Glomerular endothelial cell (primary cell): ENCODE data around the gene SAAL1. TPM values are rescaled to one million over a fixed set of nuclear protein-coding genes. Genes with fewer than 3 reads are reported as not detected.
"Not testable (repeated sequence)": the region's sequence is repeated elsewhere in the genome, so short reads cannot be mapped to it uniquely, and the experiment has no call there.

ENCODE experiments used
- DNase-seq: peaks from one replicate; pipeline ENCODE4 v3.0.0-alpha.2; 2011; ENCODE audit warnings: low read depth, low spot score; ENCODE audit errors: extremely low read depth
- total RNA-seq: library from RNA; depleted of rRNA; stranded (reverse); fragments of >200 nt; gene quantifications from 2 replicates; pipeline ENCODE4 v1.2.3, GENCODE V29; 2015

The SAAL1 gene, protein sequence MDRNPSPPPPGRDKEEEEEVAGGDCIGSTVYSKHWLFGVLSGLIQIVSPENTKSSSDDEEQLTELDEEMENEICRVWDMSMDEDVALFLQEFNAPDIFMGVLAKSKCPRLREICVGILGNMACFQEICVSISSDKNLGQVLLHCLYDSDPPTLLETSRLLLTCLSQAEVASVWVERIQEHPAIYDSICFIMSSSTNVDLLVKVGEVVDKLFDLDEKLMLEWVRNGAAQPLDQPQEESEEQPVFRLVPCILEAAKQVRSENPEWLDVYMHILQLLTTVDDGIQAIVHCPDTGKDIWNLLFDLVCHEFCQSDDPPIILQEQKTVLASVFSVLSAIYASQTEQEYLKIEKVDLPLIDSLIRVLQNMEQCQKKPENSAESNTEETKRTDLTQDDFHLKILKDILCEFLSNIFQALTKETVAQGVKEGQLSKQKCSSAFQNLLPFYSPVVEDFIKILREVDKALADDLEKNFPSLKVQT
- 15.8 and 19.9 TPM in 2 replicates for total RNA-seq

- no peak for DNase-seq
Measured at GRCh38 chr11:18105802-18106574, at the start of gene SAAL1. TSS of gene SAAL1 (minus strand) at chr11:18106082. CDS start at chr11:18106041, 41 bp downstream.

DNA sequence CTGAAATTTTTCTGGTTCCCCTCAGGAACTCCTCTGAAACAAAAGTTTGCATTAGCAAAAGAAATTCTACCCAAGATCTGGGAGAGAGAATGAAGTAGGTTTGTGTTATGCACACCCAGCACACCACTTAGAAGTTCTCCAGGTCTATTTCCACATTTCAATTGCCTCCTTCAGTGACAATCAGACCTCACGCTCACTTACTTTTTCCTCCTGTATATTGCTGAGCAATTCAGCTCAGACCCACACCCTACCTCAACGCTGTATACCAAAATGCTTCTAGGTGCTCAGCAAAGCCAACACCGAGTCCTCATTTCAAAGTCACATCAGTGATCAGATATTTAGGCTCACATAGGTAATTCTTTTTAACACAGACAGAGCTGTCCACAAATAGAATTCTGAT lies 45.7 kb upstream of the SAAL1 start:
- no peak for DNase-seq

DNA sequence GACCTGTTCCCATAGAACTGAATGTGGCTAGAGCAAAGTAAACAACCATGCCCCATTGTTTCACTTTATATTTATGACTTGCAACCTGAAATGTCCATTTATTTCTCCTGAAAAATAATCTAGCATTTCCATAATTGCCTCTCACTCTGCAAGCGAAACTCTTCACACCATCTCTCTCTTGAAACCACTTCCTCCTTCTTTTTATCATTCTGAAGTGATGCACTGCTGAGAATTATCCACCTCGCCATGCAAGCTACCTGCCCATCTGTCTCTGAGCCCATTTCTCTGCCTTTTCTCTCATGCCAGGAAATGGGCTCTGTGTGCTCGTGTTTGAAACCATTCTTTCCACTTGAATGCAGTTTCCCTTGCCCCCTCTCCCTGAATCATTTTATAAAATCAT lies 40.0 kb upstream of the SAAL1 start:
- no peak for DNase-seq

GRCh38 chr11:18145025-18145424 lies 39.1 kb upstream of the SAAL1 start:
- DNase-seq: no peak

DNA sequence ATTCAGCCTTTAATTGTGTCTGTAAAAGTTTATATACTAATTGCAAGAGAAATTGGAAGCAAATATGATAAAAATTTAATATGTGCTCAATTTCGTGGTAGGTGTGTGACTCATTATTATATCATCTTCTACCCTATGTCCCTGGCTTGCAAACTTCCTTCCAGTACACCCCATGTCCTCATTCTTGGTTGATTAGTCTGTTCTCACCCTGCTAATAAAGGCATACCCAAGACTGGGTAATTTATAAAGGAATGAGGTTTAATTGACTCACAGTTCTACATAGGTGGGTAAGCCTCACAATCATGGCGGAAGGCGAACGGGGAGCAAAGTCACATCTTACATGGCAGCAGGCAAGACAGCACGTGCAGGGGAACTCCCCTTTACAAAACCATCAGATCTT lies 38.4 kb upstream of the SAAL1 start:
- no peak for DNase-seq

DNA sequence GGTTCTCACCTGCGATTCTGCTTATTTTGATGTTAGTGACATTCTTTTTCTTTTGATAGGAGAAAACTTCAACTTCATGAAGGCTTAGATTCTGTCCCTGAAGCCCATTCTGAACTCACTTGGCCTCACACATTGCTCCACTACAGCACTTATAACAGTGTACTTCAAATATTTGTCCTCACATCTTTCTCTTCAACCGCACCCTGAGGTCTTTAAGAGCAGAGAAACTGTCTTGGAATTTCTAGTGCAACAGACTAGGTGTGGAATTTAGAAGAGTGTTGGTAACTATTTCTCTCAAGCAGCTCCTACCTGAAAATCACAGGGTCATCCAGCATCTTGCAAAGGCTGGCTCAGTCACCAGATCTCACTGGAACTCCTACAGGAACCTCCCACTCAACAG lies 34.3 kb upstream of the SAAL1 start:
- DNase-seq: no peak

GRCh38 chr11:18137186-18137800 lies 31.4 kb upstream of the SAAL1 start:
- no peak for DNase-seq

DNA sequence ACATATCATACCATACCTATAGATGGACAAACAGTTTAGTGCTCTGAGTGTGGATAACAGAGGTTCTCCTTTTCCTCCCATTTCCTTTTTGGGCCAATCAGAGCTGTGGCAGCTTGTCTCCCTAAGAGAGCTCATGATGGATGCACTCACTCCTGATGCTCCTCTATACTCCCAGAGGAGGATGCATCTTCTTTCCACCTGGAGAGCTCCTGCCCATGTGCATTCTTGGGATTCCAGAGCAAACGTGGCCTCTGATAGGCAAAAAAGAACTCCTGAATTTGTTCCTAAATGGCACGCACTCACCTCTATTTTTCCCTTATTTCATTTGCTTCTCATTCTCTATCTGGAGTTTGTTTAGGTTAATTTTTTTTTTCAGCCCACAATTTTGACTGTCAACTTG lies 29.4 kb upstream of the SAAL1 start:
- DNase-seq: no peak

DNA sequence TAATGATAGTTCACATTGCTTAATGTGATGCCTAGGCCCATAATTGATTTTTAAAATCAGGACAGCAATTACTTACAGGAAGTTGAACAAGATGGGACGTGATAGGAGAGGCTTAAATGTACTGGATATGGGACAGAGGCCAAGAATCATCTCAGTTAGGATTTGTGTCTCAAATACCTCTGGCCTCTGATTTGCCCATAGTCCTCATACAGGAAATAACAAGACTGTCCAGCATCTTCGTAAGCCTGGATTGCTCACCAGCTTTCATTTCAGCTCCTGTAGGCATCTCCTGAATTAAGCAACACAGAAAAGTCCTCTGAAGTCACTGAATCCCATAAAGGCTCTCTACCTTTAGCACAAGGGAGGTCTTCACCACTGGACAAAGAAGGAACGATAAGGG lies 26.5 kb upstream of the SAAL1 start, which contains the start of gene MRGPRX3:
MRGPRX3 (plus strand) TSS at position 231 of the 400 bp plus-strand sequence. CDS start 4,632 bp downstream, outside the sequence.
- no peak for DNase-seq

DNA sequence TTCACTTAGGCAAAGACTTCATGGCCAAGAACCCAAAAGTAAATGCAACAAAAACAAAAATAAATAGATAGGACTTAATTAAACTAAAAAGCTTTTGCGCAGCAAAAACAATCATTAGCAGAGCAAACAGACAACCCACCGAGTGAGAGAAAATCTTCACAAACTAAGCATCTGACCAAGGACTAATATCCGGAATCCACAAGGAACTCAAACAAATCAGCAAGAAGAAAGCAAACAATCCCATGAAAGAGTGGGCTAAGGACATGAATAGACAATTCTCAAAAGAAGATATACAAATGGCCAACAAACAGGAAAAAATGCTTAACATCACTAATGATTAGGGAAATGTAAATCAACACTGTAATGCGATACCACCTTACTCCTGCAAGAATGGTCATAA lies 25.2 kb upstream of the SAAL1 start:
- not testable (repeated sequence) for DNase-seq

GRCh38 chr11:18121331-18121828 lies 15.5 kb upstream of the SAAL1 start:
- not testable (repeated sequence) for DNase-seq

DNA sequence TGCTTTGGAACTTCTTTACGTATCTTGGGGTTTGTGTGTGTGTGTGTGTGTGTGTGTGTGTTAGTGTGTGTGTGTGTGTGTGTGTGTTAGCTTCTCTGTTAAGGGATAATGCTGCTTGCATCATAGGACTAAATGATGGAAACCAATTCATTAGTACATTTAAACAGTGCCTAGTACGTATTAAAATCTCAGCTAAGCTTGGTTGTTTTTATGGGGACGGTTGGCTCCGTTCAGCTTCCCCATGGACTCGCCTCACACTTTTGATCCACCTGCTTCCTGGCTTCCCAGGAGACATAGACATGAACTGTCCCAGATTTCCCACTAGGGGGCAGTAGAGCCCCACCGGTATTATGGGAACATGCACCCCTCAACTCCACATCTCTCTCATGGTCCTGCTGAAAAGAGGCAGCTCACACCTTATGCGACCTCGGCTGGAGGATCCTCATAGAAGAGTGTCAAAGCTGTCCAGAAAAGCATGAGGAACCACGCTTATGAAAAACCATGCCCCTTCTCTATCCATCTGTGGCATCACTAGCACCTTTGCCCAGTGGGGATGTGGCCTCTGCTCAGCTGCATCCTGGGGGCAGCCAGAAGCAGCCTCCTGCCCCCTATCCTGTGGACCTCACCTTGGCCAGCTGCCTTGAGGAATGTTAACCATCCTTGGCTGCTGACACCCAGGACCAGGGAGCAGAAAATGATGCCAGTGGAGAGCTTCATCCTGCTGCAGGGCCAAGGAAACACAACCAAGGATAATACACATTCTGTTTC lies 9.7 kb upstream of the SAAL1 start:
- no peak for DNase-seq

- DNase-seq: no peak
Measured at GRCh38 chr11:18111005-18111404, 5.1 kb upstream of the SAAL1 start.

DNA sequence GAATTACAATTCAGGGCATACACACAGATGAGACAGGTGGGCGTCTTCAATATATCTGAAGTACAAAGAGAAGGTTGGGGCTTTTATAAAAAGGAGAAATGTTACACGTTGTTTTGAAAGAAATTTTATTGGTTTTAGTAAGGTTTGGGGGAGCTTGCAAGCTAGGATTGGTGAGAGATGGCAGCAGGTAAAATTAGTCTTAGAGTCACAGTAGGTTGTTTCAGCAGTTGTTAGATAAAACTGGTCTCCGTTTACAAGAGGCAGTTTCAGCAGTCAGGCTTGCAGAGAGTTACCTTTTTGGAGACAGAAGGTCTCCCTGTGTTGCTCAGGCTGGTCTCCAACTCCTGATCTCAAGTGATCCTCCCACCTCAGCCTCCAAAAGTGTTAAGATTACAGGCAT lies 2.4 kb upstream of the SAAL1 start:
- DNase-seq: no peak

DNA sequence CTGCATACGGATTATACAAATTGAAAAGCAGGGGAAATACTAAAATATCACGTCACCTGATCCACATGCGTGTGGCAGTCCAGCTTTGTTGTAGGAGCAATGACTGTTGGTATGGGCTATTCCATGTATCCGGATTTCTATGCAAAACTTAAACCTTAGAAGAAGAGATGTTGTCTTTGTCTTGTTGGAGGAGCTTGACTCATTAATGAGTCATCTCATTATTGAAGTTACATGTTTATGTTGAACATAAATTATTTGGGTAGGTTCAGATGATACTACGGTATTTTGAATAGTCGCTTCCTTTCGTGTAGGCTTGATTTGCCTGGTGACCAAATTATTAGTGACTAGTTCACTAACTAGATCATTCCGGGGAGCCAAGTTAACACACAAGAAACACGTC lies 806 bp upstream of the SAAL1 start:
- no peak for DNase-seq

GRCh38 chr11:18105086-18105801 lies 638 bp downstream of the SAAL1 start:
- DNase-seq: no peak

GRCh38 chr11:18100926-18101656 lies 4.8 kb downstream of the SAAL1 start:
- DNase-seq: no peak

DNA sequence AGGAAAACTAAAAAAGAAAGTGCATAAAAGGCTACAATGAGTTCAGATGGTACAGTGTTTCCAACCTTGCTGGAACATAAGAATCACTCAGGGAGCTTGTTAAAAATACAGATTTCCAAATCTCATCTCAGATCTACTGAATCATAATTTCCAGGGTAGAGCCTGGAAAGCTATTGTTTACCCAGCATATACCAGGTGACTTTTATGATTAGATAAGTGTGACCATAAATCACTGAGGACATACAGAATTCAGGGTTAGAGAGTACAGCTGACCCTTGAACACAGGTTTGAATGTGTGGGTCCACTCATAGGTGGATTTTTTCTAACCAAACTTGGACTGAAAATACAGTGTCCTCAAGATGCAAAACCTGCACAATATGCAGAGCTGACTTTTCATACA lies 11.9 kb downstream of the SAAL1 start:
- DNase-seq: no peak

- no peak for DNase-seq
Measured at GRCh38 chr11:18091731-18092130, 14.2 kb downstream of the SAAL1 start.
